Measurements from ENCODE around the gene GORASP1.

Gene GORASP1

DNA sequence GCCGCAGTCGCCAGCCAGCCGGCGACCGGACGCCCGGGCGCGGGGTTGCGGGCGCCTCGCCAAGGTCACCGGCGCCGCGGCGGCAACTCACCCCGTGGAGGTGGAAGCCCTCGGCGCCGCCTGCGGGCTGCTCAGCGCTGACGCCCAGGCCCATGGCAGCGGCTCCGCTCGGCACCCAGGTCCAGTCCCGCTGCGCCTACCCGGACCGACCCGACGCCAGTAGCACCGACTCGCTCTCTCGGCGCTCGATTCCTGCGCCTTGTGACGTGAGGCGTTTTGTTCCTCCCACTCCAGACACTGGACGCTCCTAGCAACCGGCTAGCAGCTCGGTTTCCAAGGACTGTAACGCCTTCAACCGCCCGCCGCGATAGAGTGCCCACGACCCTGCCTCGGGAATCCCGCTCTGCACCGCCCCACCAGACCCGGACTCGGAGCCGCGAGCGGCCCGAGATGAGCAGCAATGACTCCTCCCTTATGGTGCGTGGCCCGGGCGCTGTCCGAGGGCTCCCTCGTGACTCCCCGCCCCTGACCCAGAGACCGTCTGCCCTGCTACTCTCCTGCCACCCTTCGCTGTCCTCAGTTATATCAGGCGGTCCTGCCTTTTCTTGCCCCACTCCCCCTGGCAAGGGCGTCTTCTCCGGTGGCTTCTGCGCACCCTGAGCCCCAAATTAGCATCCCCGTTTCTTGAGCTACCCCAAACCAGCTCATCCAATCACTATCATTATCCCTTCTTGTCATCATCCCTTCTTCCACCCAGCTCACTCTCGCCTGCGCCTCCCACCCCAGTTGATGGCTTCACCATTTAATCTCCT is at the start of gene GORASP1, which contains the start of gene TTC21A:
GORASP1 (minus strand) TSS at position 240 of the 812 bp plus-strand sequence; CDS start at position 154, 86 bp downstream.
TTC21A (plus strand) TSS at position 293 of the 812 bp plus-strand sequence; CDS start at position 451, 158 bp downstream.
- DNase-seq (ENCODE audit: low read depth), result peak; percentile 86

GRCh38 chr3:39156421-39156820 is 49.0 kb upstream of the GORASP1 start:
- DNase-seq (ENCODE audit: low read depth), result no peak

GRCh38 chr3:39154280-39155021 is 47.0 kb upstream of the GORASP1 start:
- peak; percentile 76 for DNase-seq (ENCODE audit: low read depth)

DNA sequence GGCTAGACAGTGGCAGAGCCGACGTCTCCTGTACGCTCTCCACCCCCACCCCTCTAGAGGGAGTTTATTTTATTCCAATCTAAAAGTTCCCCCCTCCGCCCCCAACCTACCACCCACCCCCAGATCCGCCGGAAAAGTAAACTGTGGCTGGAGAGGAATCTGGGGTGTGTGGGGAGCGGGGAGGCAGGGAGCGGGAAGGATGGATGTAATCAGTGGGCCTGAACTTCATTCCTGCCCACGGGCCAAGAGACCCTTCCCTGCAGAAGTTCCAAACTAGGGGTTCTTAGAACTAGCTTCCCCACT is 46.5 kb upstream of the GORASP1 start:
- no peak for DNase-seq (ENCODE audit: low read depth)

GRCh38 chr3:39150803-39151631 is 43.6 kb upstream of the GORASP1 start:
- DNase-seq (ENCODE audit: low read depth), result peak; percentile 98

DNA sequence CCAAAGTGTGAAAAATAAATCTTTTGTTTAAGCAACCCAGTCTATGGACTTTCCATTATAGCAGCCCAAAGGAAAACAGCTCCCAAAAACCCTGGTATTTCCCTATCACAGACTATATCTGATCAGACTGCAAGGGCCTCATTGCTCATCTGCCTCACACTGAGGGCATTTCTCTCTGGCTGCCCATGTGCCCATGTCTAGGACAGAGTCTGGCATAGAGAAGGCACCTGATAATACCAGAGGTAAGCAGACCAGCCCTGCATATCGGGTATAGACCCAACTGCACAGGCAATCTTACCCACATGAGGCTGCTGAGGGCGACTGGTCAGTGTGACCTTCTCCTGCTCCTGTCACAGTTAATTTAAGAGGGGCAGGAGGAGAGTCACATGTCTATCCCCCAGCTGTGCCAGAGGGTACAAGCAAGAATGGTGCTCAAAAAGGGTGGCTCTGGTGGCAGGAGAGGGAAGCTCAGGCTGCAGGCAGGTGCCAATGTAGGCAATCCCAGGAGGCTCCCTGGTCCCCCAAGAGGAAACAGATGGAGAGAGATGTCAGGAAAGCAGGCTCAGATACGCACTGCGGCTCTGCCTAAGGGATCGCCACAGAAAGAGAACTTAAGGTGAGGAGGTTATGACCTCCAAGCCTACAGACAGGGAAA is 42.8 kb upstream of the GORASP1 start:
- no peak for DNase-seq (ENCODE audit: low read depth)

- DNase-seq (ENCODE audit: low read depth), result no peak
Measured at GRCh38 chr3:39149498-39150147, 42.2 kb upstream of the GORASP1 start.

GRCh38 chr3:39149059-39149455 is 41.6 kb upstream of the GORASP1 start:
- no peak for DNase-seq (ENCODE audit: low read depth)

DNA sequence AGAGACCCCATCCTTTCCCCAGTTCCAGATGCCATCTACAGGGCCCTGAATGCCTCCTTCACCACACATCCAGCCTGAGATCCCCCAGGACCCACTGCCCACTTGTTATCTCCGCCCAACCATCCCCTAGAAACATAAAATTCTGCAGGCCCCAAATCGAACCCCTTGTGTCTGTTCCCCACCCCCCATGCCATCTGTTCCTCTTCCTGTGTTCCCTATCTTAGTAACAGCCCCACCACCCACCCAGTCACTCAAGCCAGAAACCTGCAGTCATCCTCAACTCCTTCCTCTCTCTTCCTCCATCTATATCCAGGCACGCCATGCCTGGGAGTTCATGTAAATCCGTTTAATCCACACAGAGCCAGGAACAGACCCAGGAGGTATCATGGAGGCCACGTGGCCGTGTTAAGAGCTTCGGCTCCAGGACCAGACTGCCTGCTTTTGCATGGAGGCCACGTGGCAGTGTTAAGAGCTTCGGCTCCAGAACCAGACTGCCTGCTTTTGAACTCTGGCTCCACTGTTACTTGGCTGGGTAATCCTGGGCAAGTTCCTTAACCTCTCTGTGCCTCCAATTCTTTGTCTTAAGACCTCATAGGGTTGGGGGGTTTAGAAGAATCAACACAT is 41.1 kb upstream of the GORASP1 start:
- DNase-seq (ENCODE audit: low read depth), result peak; percentile 42

GRCh38 chr3:39147711-39148434 is 40.4 kb upstream of the GORASP1 start:
- DNase-seq (ENCODE audit: low read depth), result peak; percentile 78

DNA sequence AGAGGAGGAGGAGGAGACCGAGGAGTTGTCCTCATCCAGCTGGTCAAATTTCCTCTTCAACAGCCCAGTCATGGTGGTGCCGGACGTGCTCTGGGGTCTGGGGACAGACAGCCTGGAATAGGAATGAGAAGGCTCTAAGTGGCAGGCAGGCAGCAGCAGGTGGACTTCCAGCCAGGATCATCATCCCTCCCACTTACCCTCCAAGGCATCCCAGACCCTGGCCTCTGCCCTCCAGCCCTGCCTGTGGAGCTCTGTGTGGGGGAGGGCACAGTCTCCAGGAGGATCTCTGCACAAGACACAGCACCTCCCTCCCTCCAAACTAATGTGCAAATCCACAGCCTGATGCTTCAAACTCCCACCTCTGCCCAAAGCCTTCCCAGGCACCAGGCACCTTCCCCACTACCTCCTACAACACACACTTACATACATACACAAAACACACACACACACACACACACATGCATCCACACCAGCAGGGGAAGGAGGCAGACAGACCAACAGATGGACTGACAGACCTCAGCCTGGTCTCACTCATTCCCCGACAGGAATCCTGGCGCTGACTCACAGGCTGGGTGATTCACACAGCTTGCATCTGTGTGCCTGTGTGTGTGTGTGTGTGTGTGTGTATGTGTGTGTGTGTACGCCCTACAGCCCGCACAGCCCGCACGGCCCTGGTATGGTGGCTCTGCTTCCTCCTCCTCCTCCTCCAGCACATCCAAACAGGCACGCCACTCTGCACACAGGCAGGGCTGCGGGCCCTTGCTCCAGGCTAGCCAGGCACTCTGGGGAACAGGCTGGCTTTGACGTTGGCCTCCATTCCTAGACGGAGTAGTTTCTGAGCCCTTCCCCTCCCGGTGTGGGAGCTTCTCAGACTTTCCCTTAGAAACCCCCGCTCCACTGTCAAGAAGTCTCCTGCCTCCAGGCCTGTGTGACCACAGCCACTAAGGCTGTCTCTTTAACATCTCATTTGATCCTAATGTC is 39.5 kb upstream of the GORASP1 start:
- peak; percentile 99 for DNase-seq (ENCODE audit: low read depth)

DNA sequence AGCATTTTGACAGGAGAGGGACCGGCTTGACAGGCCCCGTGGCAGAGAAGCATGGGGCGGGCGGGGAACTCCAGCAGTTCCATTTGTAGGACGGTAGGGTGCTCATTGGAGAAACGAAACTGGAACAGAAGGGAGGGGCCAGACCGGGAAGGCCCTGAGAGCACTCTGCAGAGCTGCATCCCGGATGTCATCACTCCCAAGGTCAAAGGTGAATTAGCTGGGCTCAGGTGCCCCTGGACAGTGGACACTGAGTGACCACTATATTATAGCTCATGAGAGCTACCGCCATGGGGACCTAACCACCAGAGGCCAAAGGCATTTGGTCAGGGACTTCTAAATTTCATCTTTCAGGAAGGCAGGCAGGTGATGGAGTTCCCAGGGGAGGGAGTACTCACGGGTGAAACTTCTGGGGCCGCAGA is 38.7 kb upstream of the GORASP1 start:
- peak; percentile 41 for DNase-seq (ENCODE audit: low read depth)

- DNase-seq (ENCODE audit: low read depth), result no peak
Measured at GRCh38 chr3:39144748-39145380, 37.4 kb upstream of the GORASP1 start.

DNA sequence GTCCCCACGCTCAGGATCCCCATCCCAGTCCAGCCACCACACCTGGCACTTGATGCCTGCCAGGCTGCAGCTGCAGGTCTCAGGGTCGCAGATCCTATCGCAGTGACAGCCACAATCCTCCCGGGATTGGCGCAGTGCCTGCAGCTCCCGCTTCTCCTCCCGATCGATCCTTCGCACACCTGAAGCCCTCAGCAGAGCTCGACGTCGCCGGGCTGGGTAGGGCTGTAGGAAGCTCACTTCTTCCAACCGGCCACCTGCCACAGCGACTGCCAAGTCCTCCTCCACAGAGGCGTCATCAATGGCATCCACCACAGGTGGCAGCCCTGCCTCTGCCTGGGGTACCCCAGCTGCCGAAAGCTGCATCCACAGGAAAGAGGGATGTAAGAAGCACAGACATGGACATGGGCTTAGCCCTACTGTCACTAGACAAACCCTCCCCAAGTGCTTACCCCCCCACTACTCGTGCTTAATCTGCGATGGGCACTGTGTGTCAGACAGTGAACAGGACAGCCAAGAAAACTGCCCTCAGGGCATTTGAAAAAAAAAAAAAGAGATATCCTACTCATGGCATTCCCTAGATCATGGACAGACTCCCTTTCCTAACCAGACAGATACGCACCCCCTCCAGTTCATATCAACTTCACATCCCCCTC is 36.8 kb upstream of the GORASP1 start:
- DNase-seq (ENCODE audit: low read depth), result no peak

DNA sequence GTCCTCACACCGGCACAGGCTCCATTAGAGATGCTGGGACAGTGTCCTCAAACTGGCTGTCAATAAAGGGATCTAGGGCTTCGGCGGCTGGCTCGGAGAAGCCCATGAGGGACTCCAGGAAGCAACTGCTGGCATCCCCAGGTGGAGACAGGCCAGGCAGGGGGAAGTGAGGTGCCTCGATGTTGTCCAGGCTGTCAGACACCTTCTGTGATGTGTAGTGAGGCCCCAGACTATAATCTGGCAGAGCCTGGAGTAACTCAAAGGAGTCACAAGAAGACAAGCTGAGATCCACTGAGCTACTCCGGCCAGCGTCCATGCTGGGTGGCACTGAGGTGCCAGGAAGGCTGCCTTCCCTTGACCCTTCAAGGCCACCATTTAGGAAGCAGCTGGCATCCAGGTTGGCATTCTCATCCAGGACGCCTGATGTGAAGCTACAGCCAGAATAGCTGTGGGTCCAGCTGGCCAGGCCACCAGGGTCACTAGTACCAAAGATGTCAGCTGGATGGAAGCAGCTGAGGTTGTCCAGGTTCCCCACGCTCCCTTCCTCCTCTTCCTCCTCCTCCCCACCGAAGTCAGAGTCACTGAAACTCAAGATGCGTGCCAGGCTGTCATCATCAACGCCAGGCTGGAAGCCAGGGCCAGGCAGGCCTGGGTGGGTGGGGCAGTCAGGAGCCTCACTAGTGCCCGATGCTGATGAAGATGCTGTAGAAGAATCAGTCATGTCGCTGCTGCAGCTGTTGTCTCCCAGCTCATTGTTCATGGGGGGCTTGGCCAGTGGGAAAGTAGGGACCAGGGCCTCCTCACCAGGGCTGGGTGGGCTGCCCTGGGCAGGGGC is 35.8 kb upstream of the GORASP1 start:
- DNase-seq (ENCODE audit: low read depth), result no peak

DNA sequence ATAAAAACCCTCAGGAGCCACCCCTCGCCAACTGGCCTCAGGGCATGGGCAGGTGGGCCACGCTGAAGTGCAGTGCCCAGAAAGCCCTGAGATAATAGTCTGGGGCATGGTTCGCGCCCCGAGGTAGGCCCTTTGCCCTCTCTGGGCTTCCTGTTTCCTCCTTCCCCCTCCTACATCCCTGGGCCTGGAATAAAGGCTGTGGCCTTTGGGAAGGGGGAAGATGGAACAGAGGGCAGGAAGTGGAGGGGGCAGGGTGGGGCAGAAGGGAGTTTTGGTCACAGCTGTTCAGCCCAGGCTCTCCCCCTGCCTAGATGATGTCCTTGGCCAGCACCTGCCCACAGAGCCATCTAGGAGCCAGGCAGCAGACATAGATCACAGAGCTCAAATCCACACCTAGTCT is 34.6 kb upstream of the GORASP1 start:
- no peak for DNase-seq (ENCODE audit: low read depth)

Measured in amniotic epithelial cell (primary cell).